GM18951 (cell line): Measurements from ENCODE around the gene CHID1.

Experiments used
- POLR2A ChIP-seq: IDR thresholded peaks from 4 replicates; pipeline ENCODE4 v1.6.1; 2011; ENCODE audit warnings: mild to moderate bottlenecking; ENCODE audit not compliant: insufficient read length, insufficient read depth; ENCODE audit errors: extremely low read depth
- in situ Hi-C: fragments of 300-500 bp; cut with MboI; formaldehyde crosslinking; loops from one replicate; pipeline ENCODE4 v1.12.0; 2022; ENCODE audit warnings: low sequenced_read_pairs, mixed read lengths, inconsistent platforms; ENCODE audit not compliant: unreplicated experiment

The CHID1 gene

DNA sequence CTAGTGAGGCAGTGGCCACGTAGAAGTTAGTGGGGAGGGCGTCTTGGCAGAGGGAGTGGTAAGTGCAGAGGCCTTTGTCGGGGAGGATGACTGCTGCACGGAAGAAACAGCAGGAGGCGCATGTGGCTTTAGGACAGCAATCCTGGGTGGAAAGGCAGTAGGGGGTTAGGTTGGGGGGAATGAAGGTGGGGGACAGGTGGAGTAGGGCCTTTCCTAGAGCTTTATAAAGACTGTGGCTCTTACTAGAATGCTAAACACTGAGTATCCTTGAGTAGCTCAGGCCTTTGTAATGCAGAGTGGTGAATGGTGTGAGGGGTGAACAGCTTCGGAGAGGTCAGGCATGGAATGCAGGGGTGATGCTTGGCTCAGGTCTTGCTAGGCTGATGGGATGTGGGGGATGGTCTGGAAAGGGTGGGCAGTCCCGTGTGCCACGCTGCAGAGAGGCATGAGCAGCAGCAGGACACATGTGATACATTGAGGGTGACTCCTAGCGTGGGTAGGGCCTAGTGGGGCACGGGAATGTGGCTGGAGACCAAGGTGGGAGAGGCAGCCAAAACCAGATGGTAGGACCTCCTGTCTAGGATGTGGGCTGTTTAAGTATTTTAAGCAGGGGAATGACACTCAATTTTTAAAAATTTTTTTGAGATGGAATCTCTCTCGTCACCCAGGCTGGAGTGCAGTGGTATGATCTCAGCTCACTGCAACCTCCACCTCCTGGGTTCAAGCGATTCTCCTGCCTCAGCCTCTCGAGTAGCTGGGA lies 34.3 kb upstream of the CHID1 start:
- TF ChIP-seq POLR2A = no peak
- in situ Hi-C loops = no loop called here

DNA sequence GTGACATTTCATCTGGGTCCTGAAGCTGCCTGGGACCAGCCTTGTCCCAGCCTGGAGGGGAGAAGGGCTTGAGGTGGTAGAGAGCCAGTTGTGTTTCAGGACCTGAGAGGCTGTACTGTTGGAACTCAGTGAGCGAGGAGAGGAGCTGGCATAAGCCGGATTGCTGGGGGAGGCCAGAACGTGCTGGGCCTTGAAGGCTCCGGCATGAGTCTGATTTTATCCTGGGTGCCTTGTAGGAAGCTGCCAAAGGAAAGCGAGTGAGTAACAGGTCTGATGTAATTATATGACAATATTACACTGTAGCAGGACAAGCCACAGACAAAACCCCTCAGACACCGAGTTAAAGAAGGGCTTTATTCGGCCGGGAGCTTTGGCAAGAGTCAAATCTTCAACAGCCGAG lies 32.2 kb upstream of the CHID1 start:
- in situ Hi-C loops = no loop called here
- no peak for TF ChIP-seq POLR2A

DNA sequence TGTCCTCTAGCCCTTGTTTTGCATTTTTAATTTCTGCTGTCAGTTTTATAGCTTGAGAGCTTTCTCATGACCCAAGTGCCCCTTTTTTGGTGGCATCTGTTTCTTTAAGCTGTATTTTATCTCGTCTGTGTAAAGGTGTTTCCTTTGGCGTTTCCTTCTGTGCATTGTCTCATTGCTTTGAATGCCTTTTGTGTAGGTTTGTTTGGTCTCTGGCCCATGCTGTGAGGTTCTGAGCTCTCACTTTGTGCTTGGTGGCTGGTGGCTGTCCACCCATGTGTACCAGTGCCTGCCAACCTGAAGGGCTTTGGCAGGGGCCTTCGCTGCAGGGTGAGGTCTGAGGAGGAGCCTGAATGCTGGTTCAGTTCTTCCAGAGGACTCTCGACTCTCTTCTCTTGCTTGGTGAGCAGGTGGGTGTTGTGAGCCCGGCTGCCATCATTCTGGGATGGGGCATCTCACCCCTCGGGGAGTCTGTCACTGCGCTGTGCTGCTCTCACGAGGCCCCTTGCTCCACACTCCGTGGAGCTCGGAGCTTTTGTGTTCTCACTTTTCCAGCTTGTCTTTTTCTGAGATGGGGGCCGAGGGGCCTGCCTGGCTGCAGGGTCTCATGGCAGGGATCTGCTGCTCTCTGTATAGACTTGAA lies 30.0 kb upstream of the CHID1 start:
- in situ Hi-C loops = no loop called here
- no peak for TF ChIP-seq POLR2A

DNA sequence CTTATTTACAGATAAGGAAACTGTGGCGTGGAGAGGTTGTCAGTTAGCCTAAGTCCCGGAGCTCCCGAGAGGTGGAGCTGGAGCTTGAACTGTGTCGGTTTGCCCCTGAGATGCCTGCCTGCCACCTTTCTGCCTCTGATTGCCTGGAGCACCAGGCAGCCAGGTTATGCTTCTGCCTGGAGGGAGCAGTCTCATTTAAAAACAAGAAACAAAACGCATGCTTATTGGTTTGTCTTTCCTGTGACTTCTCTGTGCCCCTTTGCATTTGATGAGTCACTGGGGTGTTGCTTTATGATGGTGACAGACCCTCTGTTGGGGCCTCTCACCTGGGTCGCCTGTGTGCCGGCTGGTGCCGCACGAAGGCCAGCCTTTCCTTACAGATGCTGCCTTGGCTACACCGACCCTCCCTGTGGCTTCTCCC lies 27.2 kb upstream of the CHID1 start:
- in situ Hi-C loops = no loop called here
- TF ChIP-seq POLR2A = no peak

DNA sequence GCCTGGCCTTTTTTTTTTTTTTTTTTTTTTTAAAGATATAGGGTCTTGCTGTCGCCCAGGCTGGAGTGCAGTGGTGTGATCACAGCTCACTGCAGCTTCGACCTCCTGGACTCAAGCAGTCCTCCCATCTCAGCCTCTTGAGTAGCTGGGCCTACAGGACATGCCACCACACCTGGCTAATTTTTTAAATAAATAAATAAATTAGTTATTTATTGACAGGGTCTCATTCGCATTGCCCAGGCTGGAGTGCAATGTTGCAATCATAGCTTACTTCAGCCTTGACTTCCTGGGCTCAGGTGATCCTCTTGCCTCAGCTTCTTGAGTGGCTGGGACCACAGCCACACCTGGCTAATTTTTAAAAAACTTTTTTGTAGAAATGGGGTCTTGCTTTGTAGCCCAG lies 25.6 kb upstream of the CHID1 start:
- in situ Hi-C loops = no loop called here
- no peak for TF ChIP-seq POLR2A

DNA sequence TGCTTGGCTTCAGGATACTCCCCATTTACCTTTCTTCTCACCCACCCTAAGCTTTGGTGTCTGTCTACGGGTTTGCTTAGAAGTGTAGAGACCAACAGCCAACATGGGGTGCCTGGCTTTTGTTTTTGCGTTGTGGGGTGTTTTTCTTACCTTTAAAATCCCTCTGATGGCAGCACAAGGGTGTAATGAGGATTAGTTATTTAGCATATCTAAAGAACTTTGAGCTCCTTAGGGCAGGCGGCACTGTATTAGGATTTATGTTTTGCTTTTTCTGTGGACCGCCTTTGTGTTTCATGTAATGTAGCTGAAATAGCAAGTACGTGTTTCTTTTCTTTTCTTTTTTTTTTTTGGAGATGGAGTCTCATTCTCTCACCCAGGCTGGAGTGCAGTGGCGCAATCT lies 23.9 kb upstream of the CHID1 start:
- no peak for TF ChIP-seq POLR2A
- in situ Hi-C loops = no loop called here

DNA sequence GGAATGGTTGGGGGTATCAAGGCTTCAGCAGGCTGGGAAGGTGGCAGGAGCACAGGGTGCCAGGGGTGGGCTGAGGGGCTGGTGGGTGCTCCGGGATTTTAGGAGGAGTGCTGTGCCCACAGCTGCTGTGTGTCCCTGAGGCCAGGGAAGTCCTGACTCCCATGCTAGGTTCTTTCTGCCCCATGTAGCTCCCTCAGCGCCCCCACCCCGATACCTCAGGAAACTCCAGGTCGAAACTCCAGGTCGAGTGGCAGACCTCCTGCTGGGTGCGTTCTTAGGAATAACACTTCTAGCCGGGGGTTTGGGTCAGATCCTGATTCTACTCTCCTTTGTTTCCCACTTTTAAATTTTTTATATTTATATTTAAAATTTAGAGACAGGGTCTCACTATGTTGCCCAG lies 23.3 kb upstream of the CHID1 start:
- TF ChIP-seq POLR2A = no peak
- in situ Hi-C loops = no loop called here

DNA sequence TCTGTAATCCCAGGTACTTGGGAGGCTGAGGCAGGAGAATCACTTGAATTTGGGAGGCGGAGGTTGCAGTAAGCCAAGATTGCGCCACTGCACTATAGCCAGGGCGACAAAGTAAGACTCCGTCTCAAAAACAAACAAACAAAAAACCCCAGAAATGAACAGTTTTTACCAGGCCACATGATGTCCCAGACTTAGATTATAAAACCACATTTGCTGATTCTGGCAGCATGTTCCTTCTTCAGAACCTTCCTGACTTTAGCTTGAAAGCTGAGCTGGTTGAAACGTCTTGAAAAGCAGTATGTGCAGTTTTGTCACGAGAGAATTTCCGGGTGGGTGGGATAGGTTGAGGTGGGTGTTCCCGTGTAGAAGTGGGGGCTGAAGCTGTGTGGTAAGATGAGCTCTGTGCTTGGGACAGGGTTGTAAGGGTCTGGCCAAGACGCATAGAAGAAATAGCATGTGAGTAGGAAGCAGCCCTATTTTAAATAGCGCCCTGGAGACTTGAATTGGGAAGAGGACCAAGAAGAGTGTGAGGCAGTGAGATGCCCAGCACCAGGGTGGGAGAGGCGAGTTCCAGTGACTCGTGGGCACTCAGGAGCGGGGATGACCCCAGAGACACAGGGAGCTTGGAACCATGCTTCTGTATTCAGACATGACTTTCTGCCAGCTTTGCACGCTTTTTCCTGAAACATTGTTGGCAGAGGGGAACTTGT lies 22.7 kb upstream of the CHID1 start:
- in situ Hi-C loops = no loop called here
- no peak for TF ChIP-seq POLR2A

DNA sequence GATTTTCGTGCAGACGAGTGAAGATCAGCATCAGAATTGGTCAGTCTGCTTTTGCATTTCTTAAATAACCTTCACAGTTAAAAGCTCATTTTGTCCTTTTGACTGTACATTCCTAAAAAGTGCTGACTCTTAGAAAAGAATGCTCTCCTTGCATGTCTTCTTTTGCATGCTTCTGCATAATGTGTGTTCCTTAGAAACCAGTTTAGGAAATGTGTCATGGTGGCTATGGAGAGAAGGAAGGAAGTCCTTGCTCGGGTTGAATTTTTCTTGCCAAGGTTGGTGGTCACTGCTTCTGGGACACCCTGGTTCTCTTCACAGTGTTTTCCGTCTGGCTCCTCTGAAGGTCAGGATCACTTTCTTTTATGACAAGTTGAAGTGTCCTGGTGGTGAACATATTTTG lies 21.8 kb upstream of the CHID1 start:
- in situ Hi-C loops = no loop called here
- no peak for TF ChIP-seq POLR2A

DNA sequence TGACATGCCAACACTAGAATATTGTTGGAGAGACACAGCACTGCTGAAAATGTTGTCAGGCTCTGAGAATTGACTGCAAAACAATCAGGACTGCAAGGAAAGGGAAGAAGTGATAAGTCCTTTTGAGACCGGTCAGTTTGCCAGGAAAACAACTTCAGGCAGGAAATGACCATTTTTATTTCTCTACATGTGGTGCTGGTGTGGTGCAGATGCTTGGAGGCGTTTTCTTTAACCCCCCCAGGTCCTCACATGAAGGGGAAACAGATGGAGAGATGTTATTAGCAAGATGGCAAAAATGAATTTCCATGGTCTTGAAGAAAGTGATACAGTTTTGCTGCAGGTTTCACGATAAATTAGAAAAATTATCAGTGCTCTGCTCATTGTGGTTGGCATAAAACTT lies 20.8 kb upstream of the CHID1 start:
- in situ Hi-C loops = no loop called here
- TF ChIP-seq POLR2A = no peak

DNA sequence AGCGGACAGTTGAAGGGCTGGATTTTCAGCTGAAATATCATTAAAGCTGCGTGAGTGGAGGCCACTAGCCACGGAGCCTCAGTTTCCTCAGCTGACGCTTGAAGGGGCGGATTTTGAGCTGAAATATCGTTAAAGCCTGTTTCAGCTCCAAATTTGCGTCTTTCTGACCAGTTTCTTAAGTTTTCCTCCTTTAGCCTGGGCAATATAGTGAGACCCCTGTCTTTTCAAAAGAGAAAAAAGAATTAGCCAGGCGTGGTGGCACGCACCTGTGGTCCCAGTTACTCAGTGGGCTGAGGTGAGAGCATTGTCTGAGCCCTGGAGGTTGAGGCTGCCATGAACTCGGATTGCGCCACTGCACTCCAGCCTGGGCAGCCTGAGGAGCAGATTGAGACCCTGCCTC lies 18.8 kb upstream of the CHID1 start:
- TF ChIP-seq POLR2A = no peak
- in situ Hi-C loops = no loop called here

DNA sequence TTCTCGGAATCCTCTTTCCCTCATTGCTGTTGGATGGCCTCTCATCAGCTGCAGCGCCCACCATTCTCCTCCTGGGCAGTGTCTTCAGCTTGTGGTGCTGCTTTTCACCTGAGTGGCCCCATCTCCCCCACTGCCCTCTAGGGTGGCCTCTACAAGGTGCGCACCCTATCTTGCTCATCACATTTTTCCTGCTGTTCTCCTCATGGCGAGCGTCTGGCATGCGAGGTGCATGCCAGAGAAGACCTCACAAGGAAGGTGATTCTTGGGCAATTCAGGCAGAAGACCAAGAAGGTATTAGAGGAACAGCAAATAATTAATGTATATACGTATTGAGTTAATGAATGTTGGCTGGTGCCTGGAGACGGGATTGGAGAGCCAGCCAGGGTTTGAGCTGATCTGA lies 18.2 kb upstream of the CHID1 start:
- TF ChIP-seq POLR2A = no peak
- in situ Hi-C loops = no loop called here

DNA sequence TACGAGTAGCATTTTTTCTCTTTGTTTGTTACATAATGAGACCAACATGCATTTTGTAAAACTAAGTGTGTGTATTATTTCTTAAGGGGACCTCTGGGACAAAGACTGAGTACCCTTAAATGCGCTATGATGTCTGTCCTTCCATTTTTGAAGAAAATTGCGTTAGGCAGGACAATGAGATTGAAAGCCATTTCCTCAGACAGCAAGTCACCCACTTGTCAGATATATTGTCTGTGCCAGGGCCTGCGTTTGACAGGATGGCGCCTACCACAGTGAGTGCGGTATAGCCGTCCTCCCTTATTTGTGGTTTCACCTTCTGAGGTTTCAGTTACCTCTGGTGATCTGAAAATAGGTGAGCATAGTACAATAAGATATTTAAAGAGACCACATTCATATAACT lies 17.3 kb upstream of the CHID1 start:
- no peak for TF ChIP-seq POLR2A
- in situ Hi-C loops = no loop called here
